Measurements from ENCODE around the gene PCDHB9.
A peak's percentile ranks its signal among the peaks of the same experiment; 100 is the strongest.
"Not testable (repeated sequence)": the region's sequence is repeated elsewhere in the genome, so short reads cannot be mapped to it uniquely, and the experiment has no call there.

Gene PCDHB9

DNA sequence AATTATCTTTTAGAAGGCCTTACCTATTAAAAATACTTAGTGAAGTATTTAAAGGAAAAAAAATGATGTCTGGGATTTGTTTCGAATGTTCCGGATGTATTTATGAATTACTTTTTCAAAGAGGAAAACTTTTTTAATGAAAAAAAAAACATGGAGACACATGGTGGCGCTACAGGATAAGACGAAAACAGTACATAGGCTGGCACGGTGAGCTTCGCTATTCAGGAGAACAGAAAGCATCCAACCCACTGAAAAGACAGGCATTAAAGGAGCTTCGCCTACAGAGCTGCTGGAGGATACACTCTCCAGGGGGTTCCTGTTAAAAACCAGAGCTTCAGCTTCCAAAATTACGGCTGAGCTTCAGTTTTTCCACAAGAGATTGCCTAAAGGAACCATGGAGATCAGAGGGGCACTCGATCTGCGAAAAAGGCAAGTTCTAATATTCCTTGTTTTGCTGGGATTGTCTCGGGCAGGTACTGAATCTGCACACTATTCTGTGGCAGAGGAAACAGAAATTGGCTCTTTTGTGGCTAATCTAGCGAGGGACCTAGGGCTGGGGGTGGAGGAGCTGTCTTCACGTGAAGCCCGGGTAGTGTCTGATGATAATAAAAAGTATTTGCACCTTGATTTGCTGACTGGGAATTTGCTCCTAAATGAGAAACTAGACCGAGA is 36.3 kb downstream of the PCDHB9 start, which contains the start of gene PCDHB14:
Gene PCDHB14, plus strand, starts transcription at position 232 of the 672 bp plus-strand sequence. Its CDS starts 163 bp downstream, at position 395.
- Histone ChIP-seq H3K36me3 (no peaks in the 10 kb centered on the region), H3K27me3 (ENCODE audit: insufficient read depth, low read depth, severe bottlenecking) (no peaks in the 10 kb centered on the region), H3K27ac (peak within 1 kb of the TSS; percentile 47; the same call in 1 of the 2 replicates), H3K9me3 (ENCODE audit: severe bottlenecking) (no peaks in the 10 kb centered on the region), H3K4me3 (ENCODE audit: low read depth, low read length) (peak within 1 kb of the TSS; percentile 41)
- TF ChIP-seq, protein P1, sequence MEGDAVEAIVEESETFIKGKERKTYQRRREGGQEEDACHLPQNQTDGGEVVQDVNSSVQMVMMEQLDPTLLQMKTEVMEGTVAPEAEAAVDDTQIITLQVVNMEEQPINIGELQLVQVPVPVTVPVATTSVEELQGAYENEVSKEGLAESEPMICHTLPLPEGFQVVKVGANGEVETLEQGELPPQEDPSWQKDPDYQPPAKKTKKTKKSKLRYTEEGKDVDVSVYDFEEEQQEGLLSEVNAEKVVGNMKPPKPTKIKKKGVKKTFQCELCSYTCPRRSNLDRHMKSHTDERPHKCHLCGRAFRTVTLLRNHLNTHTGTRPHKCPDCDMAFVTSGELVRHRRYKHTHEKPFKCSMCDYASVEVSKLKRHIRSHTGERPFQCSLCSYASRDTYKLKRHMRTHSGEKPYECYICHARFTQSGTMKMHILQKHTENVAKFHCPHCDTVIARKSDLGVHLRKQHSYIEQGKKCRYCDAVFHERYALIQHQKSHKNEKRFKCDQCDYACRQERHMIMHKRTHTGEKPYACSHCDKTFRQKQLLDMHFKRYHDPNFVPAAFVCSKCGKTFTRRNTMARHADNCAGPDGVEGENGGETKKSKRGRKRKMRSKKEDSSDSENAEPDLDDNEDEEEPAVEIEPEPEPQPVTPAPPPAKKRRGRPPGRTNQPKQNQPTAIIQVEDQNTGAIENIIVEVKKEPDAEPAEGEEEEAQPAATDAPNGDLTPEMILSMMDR (IDR thresholded peaks at IDR 0.05; ENCODE audit: low read depth, low read length), result peak; percentile 47
- DNase-seq, result peak; percentile 47

DNA sequence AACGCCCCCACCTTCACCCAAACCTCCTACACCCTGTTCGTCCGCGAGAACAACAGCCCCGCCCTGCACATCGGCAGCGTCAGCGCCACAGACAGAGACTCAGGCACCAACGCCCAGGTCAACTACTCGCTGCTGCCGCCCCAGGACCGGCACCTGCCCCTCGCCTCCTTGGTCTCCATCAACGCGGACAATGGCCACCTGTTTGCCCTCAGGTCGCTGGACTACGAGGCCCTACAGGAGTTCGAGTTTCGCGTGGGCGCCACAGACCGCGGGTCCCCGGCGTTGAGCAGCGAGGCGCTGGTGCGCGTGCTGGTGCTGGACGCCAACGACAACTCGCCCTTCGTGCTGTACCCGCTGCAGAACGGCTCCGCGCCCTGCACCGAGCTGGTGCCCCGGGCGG is 37.9 kb downstream of the PCDHB9 start:
- not testable (repeated sequence) for H3K27me3 ChIP-seq (ENCODE audit: insufficient read depth, low read depth, severe bottlenecking); H3K9me3 ChIP-seq (ENCODE audit: severe bottlenecking); H3K4me3 ChIP-seq (ENCODE audit: low read depth, low read length); H3K27ac ChIP-seq; DNase-seq; H3K36me3 ChIP-seq

DNA sequence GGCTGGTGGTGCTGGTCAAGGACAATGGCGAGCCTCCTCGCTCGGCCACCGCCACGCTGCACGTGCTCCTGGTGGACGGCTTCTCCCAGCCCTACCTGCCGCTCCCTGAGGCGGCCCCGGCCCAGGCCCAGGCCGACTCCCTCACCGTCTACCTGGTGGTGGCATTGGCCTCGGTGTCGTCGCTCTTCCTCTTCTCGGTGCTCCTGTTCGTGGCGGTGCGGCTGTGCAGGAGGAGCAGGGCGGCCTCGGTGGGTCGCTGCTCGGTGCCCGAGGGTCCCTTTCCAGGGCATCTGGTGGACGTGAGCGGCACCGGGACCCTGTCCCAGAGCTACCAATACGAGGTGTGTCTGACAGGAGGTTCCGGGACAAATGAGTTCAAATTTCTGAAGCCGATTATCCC is 38.5 kb downstream of the PCDHB9 start:
- not testable (repeated sequence) for H3K4me3 ChIP-seq (ENCODE audit: low read depth, low read length); DNase-seq; H3K9me3 ChIP-seq (ENCODE audit: severe bottlenecking); H3K27me3 ChIP-seq (ENCODE audit: insufficient read depth, low read depth, severe bottlenecking); H3K27ac ChIP-seq; H3K36me3 ChIP-seq

DNA sequence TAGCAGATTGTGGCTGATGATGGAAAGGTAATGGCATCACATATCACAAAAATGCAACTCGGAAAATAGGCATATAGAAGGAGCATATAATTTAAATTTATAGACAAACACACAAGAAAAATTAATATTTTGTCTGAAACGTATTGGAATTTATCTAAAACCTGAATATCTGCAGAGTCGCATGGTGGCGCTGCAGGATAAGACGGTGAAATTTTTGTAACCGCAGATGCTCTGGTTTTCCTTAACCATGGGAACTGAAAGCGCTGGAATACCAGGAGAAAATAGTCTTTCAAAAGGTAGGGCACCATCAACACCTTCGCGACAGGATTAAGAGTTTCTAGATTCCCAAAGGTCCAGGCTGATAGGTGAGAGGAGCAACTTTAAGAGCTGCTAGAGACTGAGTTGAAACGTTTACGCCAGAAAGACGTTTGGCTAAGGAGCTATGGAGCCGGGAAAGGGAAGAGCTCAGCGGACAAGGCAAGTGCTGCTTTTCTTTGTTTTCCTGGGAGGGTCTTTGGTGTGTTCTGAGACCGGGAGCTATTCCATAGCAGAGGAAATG is 47.2 kb downstream of the PCDHB9 start:
- DNase-seq, result no peak
- Histone ChIP-seq H3K4me3 (ENCODE audit: low read depth, low read length) (peak overlapping the region; percentile 19; the same call in 1 of the 2 replicates), H3K27me3 (ENCODE audit: insufficient read depth, low read depth, severe bottlenecking) (no peaks in the 10 kb centered on the region), H3K27ac (no peak overlapping the region), H3K36me3 (no peaks in the 10 kb centered on the region), H3K9me3 (ENCODE audit: severe bottlenecking) (peaks cover 6% of the 10 kb centered on the region)
- TF ChIP-seq, protein P1 (IDR thresholded peaks at IDR 0.05; ENCODE audit: low read depth, low read length), result peak; percentile 22; the same call in 1 of the 2 replicates

DNA sequence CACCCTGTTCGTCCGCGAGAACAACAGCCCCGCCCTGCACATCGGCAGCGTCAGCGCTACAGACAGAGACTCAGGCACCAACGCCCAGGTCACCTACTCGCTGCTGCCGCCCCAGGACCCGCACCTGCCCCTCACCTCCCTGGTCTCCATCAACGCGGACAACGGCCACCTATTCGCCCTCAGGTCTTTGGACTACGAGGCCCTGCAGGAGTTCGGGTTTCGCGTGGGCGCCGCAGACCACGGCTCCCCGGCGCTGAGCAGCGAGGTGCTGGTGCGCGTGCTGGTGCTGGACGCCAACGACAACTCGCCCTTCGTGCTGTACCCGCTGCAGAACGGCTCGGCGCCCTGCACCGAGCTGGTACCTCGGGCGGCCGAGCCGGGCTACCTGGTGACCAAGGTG is 49.0 kb downstream of the PCDHB9 start:
- not testable (repeated sequence) for H3K27me3 ChIP-seq (ENCODE audit: insufficient read depth, low read depth, severe bottlenecking); DNase-seq; H3K36me3 ChIP-seq; H3K4me3 ChIP-seq (ENCODE audit: low read depth, low read length); H3K27ac ChIP-seq; H3K9me3 ChIP-seq (ENCODE audit: severe bottlenecking)

DNA sequence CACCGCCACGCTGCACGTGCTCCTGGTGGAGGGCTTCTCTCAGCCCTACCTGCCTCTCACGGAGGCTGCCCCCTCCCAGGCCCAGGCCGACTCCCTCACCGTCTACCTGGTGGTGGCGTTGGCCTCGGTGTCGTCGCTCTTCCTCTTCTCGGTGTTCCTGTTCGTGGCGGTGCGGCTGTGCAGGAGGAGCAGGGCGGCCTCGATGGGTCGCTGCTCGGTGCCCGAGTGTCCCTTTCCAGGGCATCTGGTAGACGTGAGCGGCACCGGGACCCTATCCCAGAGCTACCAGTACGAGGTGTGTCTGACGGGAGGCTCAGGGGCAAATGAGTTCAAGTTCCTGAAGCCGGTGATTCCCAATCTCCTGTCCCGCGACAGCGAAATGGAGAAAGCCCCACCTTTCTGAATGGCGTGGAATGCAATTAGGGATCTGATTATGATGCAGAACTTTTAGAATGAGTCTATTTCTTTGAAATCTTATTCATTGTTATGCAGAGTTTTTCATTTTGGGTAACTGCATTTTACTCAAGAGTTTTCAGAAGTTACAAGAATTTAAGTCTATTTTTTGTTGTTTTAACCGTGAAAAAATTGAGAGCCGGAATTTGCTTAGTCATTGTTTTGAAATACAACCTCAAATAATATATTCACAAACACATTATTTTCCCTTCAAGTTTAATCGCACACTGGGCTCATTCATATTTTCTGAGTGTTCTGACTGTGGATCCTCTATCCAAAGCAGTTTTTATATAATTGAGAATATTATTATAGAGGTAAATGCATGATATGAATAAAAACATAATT is 49.8 kb downstream of the PCDHB9 start:
- H3K4me3 ChIP-seq (ENCODE audit: low read depth, low read length), result no peak overlapping the region
- DNase-seq, result no peak
- no peaks in the 10 kb centered on the region for H3K27me3 ChIP-seq (ENCODE audit: insufficient read depth, low read depth, severe bottlenecking)
- TF ChIP-seq, protein P1 (IDR thresholded peaks at IDR 0.05; ENCODE audit: low read depth, low read length), result no peak
- H3K9me3 ChIP-seq (ENCODE audit: severe bottlenecking), result peaks cover 14% of the 10 kb centered on the region
- no peak overlapping the region for H3K27ac ChIP-seq
- H3K36me3 ChIP-seq, result no peaks in the 10 kb centered on the region

Measured in WERI-Rb-1 (cell line).